Measurements from ENCODE around the gene FRMD4A. TPM values are rescaled to one million over a fixed set of nuclear protein-coding genes. Genes with fewer than 3 reads are reported as not detected.

Gene FRMD4A
- total and polyA plus RNA-seq, 10 of the 15 experiments (the other 5 are each of a cell fraction or from before 2014, with no cell fraction given), result 17.8 to 75.2 (median 39.1) TPM

DNA sequence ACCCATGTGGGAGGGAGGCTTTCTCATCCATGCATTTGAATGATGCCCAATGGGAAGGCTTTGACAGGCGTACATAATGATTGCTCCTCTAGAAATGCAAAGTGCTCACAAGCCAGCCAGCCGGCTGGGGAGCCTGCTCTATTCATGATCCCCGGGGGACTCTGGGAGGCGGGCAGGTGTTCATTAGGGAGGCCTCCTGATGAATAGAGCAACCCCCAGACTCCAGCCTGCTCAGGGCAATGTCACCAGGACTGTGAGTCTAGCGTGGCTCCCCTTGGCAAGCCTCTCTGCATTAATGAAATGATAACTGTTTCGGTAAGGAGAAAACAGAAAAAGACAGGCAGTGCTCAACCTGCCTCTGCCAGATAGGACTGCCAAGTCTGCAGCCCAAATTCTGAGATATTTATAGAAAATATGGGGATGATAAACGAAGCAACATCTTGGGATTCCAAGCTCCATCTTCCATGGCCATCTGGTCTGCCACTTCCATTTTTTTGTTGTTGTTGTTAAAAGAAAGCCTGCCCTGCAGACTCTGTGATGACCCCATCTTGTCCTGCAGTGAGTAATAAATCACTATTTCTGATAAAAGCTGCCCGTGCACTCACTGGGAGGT, 507.5 kb downstream of the FRMD4A start:
- WGBS (ENCODE audit: insufficient coverage, insufficient replicate concordance, low lambda C conversion rate, missing lambda C conversion rate), result 17% methylated on average over 8 of the region's 8 CpGs
- FAIRE-seq (no peak), ATAC-seq (no peak), DNase-seq (ENCODE audit: low read depth, low spot score) (no peak)
- no TSS peak for BruUV-seq (replicated peaks)
- Histone ChIP-seq H3K4me1 (ENCODE audit: control insufficient read depth, insufficient read depth, low read length) (no peaks in the 10 kb centered on the region; the same call in 1 of the 2 replicates), H3K27ac (ENCODE audit: control insufficient read depth, insufficient read depth) (no peak overlapping the region), H3K4me3 (no peak overlapping the region), H3K9ac (ENCODE audit: control insufficient read depth, insufficient read depth, low read length) (no peak overlapping the region), H3K9me3 (replicated peaks; ENCODE audit: control insufficient read depth, insufficient read depth, low read length) (no peaks in the 10 kb centered on the region; the same call in 2 of the 3 replicates), H2AFZ (ENCODE audit: control insufficient read depth, low read depth, low read length) (no peak overlapping the region), H4K20me1 (ENCODE audit: control insufficient read depth, insufficient read depth) (no peaks in the 10 kb centered on the region), H3K4me2 (ENCODE audit: control insufficient read depth, insufficient read depth) (no peak overlapping the region), H3K27me3 (replicated peaks in 1 of 2; ENCODE audit: control insufficient read depth in 2 of 2, insufficient read depth in 2 of 2, low read length in 1 of 2) (no peaks in the 10 kb centered on the region), H3K36me3 (ENCODE audit: control insufficient read depth in 2 of 2, insufficient read depth in 2 of 2, low read length in 1 of 2) (0 out of 4 replicates have a peak, but pooled peaks cover 0 to 2% of the 10 kb centered on the region in 2 experiments), H3K79me2 (ENCODE audit: control insufficient read depth, insufficient read depth, low read length) (no peaks in the 10 kb centered on the region)
- in situ Hi-C loops (cut with MboI) (no loop called here), intact Hi-C loops (cut with micrococcal nuclease; ENCODE audit: unreplicated experiment) (no loop called here)
- POLR2A ChIA-PET, result no interaction called here
- SMC1A ChIA-PET (ENCODE audit: uncharacterized antibody, unreplicated experiment), result interaction anchor here (1.0 kb wide), 1 partner anchor 8 kb away, joined by 3 read pairs; no protein-coding TSS in a partner anchor
- RAD21 ChIA-PET (ENCODE audit: unreplicated experiment), result no interaction called here
- CTCF ChIA-PET, result interaction anchor here (1.1 kb wide), 1 partner anchor 9 kb away, joined by 3 read pairs; no protein-coding TSS in a partner anchor
- no peak for TF ChIP-seq CBX5 (IDR thresholded peaks at IDR 0.05; ENCODE audit: low read depth)

- Histone ChIP-seq H3K79me2 (ENCODE audit: control insufficient read depth, insufficient read depth, low read length) (no peaks in the 10 kb centered on the region), H3K4me1 (ENCODE audit: control insufficient read depth, insufficient read depth, low read length) (no peaks in the 10 kb centered on the region; the same call in 1 of the 2 replicates), H3K9ac (ENCODE audit: control insufficient read depth, insufficient read depth, low read length) (no peak overlapping the region), H3K4me2 (ENCODE audit: control insufficient read depth, insufficient read depth) (no peak overlapping the region), H3K9me3 (replicated peaks; ENCODE audit: control insufficient read depth, insufficient read depth, low read length) (no peaks in the 10 kb centered on the region; the same call in 2 of the 3 replicates), H3K36me3 (ENCODE audit: control insufficient read depth in 2 of 2, insufficient read depth in 2 of 2, low read length in 1 of 2) (0 out of 4 replicates have a peak, but pooled peaks cover 0 to 2% of the 10 kb centered on the region in 2 experiments), H3K27ac (ENCODE audit: control insufficient read depth, insufficient read depth) (no peak overlapping the region), H3K4me3 (no peak overlapping the region), H4K20me1 (ENCODE audit: control insufficient read depth, insufficient read depth) (no peaks in the 10 kb centered on the region), H3K27me3 (replicated peaks in 1 of 2; ENCODE audit: control insufficient read depth in 2 of 2, insufficient read depth in 2 of 2, low read length in 1 of 2) (no peaks in the 10 kb centered on the region), H2AFZ (ENCODE audit: control insufficient read depth, low read depth, low read length) (no peak overlapping the region)
- DNase-seq (ENCODE audit: low read depth, low spot score) (no peak), FAIRE-seq (no peak), ATAC-seq (no peak)
- CTCF ChIA-PET, result no interaction called here
- BruUV-seq (replicated peaks), result no TSS peak
- 67% methylated on average over 3 of the region's 3 CpGs for WGBS (ENCODE audit: insufficient coverage, insufficient replicate concordance, low lambda C conversion rate, missing lambda C conversion rate)
- TF ChIP-seq GABPA (IDR thresholded peaks at IDR 0.05; ENCODE audit: low read depth), result no peak
- no peak for TF ChIP-seq RBBP5 (conservative IDR thresholded peaks at IDR 0.05)
- intact Hi-C loops (cut with micrococcal nuclease; ENCODE audit: unreplicated experiment), result no loop called here
- POLR2A ChIA-PET, result interaction anchor here (0.6 to 0.9 kb wide), 2 partner anchors 35 to 148 kb away, joined by 3 read pairs; no protein-coding TSS in a partner anchor
- RAD21 ChIA-PET (ENCODE audit: unreplicated experiment), result no interaction called here
- SMC1A ChIA-PET (ENCODE audit: uncharacterized antibody, unreplicated experiment), result interaction anchor here (1.1 kb wide), 1 partner anchor 9 kb away, joined by 4 read pairs; no protein-coding TSS in a partner anchor
- in situ Hi-C loops (cut with MboI), result no loop called here
Observed at GRCh38 chr10:13822490-13822889, 508.2 kb downstream of the FRMD4A start.

Data from GM12878 (cell line).